ENCODE data around the gene PNMA6E. TPM values are rescaled to one million over a fixed set of nuclear protein-coding genes. Genes with fewer than 3 reads are reported as not detected.

PNMA6E gene
- total and polyA plus RNA-seq, 2 of the 13 experiments (the other 11 are each of a cell fraction or from before 2014, with no cell fraction given) = not detected

GRCh38 chrX:153438532-153438931, 37.4 kb upstream of the PNMA6E start:
- Histone ChIP-seq H3K9ac (ENCODE audit: insufficient read depth, low read depth, low read length) (no peak overlapping the region), H3K4me2 (ENCODE audit: low read depth, low read length) (no peak overlapping the region), H3K79me2 (ENCODE audit: insufficient read depth, low read length) (no peaks in the 10 kb centered on the region), H3K4me1 (ENCODE audit: insufficient read depth, low read length) (no peaks in the 10 kb centered on the region), H4K20me1 (ENCODE audit: insufficient read depth, low read length) (no peaks in the 10 kb centered on the region), H3K4me3 (replicated peaks in 1 of 3; ENCODE audit: insufficient read depth in 1 of 3, low read depth in 2 of 3, low read length in 3 of 3) (no peak overlapping the region), H3K27ac (ENCODE audit: extremely low read length, insufficient read depth, low read length) (no peak overlapping the region), H2AFZ (ENCODE audit: low read length) (no peak overlapping the region), H3K36me3 (replicated peaks in 1 of 2; ENCODE audit: control insufficient read depth in 1 of 2, insufficient read depth in 2 of 2, low read length in 2 of 2) (no peaks in the 10 kb centered on the region), H3K9me3 (ENCODE audit: low read length) (no peaks in the 10 kb centered on the region), H3K27me3 (ENCODE audit: control insufficient read depth in 1 of 2, insufficient read depth in 2 of 2, low read length in 2 of 2) (no peaks in the 10 kb centered on the region; a peak in 1 of 5 replicates)
- ChIA-PET POLR2A (no interaction called here), CTCF (ENCODE audit: low intra/inter-chr PET ratio, low total read pairs) (interaction anchor here (2.0 kb wide), 1 partner anchor 39 kb away, joined by 10 read pairs; no protein-coding TSS in a partner anchor)
- intact Hi-C loops (cut with micrococcal nuclease; ENCODE audit: unreplicated experiment) = no loop called here
- BruUV-seq (replicated peaks) = no TSS peak
- peak; percentile 75 for ATAC-seq
- peak; percentile 20 for DNase-seq (ENCODE audit: low spot score)
- FAIRE-seq = peak; percentile 80
- in situ Hi-C loops (cut with HindIII; ENCODE audit: extremely low pct_ligation_motif_present, low pct_unique_long_range_greater_than_20kb) = no loop called here
- 0% methylated on average over 3 of the region's 8 CpGs for whole genome bisulfite sequencing (ENCODE audit: low lambda C conversion rate)
- TF ChIP-seq WIZ (CRISPR knock-in tag; IDR thresholded peaks at IDR 0.05) (no peak), CTCF (CRISPR knock-in tag; IDR thresholded peaks at IDR 0.05) (peak; percentile 72), ZNF331 (CRISPR knock-in tag; IDR thresholded peaks at IDR 0.05) (no peak), ZNF713 (CRISPR knock-in tag; IDR thresholded peaks at IDR 0.05) (no peak), TFDP2 (CRISPR knock-in tag; IDR thresholded peaks at IDR 0.05) (no peak), ZNF780A (CRISPR knock-in tag; IDR thresholded peaks at IDR 0.05) (no peak), STAG1 (CRISPR knock-in tag; IDR thresholded peaks at IDR 0.05) (peak; percentile 75), PLRG1 (conservative IDR thresholded peaks at IDR 0.05) (no peak), ZNF274 (CRISPR knock-in tag; IDR thresholded peaks at IDR 0.05) (no peak), SMC3 (IDR thresholded peaks at IDR 0.05; ENCODE audit: low read length) (peak; percentile 62), ZNF773 (CRISPR knock-in tag; IDR thresholded peaks at IDR 0.05; ENCODE audit: borderline replicate concordance) (no peak), PBX3 (CRISPR knock-in tag; IDR thresholded peaks at IDR 0.05; ENCODE audit: borderline replicate concordance) (no peak)

Measured in HepG2 (cell line).